Right renal cortex interstitium (tissue), 3 donors: ENCODE measurements around the gene GINS3. TPM values are rescaled to one million over a fixed set of nuclear protein-coding genes. Genes with fewer than 3 reads are reported as not detected.

Experiments used
- DNase-seq, 3 donors: peaks; one replicate each; pipeline ENCODE4 v3.0.0-alpha.2; 2013; ENCODE audit warnings: low read depth in 3 of 3, low spot score in 2 of 3
- polyA plus RNA-seq, 3 donors: library from polyadenylated mRNA; unstranded; fragments of 120-200 nt; gene quantifications; one replicate each; pipeline ENCODE4 v1.2.1, GENCODE V29; 2013; ENCODE audit not compliant: insufficient read length in 3 of 3

Gene GINS3
- polyA plus RNA-seq, result 10 to 100 TPM; 11.8 to 13.9 (median 13.2) TPM

DNA sequence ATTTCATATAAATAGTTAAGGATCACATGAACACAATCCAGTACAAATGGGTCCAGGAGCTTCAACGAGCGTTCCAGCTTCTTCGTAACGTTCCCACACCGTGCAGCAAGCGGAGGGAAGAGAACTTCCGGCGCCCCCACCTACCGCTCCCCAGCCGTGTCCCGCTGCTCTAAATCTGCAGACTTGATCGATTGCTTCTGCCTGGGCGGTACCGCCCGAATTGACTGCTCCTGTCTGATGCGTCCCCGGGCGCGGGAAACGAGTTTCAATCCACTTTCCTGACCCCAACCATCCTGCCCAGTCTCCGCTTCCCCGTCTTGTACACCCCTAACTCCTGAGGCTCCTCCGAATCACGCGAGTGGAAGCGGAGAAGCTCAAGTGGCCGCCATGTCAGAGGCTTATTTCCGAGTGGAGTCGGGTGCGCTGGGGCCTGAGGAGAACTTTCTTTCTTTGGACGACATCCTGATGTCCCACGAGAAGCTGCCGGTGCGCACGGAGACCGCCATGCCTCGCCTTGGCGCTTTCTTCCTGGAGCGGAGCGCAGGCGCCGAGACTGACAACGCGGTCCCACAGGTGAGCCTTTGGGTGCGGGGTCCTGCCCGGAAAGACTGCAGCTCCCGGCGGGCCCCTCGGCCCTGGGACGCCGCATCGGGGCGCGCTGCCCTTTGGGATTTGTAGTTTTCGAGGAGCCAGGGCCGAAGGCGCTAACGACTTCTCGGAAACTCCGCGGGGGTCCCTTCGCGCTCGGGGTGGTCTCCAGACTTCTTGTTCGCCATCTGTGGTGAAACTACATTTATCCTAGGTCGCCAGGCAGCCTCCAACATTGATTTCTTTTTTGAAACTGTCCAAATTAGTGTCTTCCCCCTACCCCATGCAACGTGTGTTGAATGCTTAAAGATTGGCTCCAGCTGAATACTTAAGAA lies at the start of gene GINS3:
Gene GINS3, plus strand, starts transcription at position 257 of the 923 bp plus-strand sequence. Its CDS starts 131 bp downstream, at position 388.
- DNase-seq, result peak; percentile 65 to 86 (median 70)

DNA sequence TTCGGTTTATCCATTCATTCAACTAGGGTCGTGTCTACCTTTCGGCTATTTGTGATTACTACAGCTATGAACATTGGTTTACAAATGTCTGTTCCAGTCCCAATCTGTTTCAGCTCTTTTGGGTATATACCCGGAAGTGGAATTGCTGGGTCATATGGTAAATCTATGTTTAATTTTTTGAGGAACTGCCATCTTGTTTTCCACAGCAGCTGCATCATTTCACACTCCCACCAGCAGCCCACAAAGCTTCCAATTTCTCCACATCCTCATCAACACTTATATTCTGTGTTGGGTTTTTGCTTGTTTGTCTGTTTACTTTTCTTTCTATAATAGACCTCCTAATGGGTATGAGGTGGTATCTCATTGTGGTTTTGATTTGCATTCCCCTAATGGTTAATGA lies 48.7 kb upstream of the GINS3 start:
- no peak for DNase-seq

DNA sequence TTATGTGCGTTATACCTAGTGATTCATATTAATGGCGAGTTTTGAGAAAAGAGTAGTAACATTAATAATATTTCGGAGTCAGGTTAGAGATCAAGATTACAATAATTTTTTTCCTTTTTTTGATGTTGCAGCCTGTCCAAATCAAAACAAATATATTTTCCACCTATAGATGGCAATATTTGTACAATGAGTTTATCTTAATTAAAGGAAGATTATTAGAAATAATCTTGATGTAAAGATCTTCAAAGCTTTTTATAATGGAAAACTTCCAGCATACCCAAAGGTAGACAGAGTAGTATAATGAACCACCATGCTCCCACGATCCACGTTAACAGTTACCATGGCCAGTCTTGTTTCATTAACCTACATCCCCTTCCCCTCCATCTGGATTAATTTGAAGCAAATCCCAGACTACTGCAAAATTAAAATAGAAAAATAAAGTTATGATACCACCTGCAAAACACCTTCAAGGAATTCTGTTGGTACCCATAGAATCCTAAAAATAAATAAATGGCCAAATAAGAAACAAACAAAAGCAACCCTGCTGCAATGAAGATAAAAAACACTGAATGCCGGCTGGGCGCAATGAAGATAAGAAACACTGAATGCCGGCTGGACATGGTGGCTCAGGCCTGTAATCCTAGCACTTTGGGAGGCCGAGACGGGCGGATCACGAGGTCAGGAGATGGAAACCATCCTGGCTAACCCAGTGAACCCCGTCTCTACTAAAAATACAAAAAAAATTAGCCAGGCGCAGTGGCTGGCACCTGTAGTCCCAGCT lies 46.5 kb upstream of the GINS3 start:
- DNase-seq, result no peak

DNA sequence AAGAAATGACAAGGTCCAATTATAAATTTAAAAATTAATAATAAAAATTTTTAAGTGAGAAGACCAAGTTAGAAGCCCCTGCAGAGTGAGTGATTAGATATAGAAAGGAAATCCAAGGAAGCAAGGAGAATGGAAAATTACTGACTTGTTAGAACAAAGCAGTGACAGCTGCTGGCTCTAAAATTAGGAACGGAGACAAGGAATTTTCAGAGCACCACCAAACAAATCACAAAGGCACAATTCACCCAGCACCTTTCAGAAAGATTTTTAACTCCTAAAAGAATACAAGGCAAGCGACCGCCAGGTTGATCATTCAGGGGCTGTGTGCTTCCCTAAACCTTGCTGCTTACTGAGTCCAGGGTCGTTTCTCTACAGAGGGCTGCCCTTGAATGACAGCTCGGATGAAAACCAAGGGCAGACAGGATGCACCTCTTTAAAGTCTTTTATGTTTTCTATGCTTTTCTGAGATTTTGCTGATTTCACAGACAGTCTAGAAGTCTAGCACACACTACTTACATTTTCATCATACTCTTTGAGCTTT lies 45.4 kb upstream of the GINS3 start:
- DNase-seq, result no peak

DNA sequence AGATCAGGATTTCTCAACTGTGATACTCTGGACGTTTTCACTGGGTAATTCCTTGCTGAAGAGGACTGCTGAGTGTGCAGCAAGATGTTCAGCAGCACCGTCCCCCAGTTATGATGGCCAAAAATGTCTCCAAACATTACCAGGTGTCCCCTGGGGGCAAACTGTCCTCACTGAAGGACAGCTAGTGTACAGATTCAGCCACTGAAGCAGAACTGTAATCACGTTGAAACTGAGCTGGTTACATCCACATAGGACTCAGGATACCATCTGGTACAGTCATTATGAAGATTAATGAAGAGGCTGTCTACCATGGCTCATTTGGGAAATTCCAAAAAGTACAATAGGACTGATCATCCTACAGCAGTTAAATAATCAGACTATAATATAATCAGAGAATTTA lies 43.3 kb upstream of the GINS3 start:
- DNase-seq, result no peak

DNA sequence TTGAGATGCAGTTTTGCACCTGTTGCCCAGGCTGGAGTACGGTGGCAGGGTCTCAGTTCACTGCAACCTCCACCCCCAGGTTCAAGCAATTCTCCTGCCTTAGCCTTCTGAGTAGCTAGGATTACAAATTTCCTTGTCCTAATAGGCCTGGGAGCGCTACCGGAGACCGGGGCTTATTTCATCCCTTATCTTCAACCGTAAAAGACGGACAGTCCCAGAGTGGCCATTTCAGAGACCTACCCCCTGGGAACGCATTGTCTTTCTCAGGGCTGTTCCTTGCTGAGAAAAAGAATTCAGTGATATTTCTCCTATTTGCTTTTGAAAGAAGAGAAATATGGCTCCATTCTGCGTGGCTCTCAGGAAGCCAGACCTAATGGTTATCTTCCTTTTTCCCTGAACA lies 39.6 kb upstream of the GINS3 start:
- no peak for DNase-seq

DNA sequence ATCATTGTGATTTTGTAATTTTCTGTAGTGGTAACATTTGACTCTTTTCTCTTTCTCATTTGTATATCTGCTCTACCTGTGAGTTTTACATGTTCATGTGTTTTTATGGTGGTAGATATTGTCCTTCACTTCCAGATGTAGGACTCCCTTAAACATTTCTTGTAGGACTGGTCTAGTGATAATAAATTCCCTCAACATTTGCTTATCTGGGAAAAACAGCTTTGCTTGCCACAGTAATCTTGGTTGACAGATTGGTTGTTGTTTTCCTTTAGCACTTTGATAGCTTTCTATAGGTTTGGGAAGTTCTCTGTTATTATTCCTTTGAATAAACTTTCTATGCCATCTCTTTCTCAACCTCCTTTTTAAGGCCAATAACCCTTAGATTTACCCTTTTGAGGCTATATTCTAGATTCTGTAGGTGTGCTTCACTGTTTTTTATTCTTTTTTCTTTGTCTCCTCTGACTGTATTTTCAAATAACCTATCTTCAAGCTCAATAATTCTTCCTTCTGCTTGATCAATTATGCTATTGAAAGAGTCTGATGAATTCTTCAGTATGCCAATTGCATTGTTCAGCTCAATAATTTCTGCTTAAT lies 32.1 kb upstream of the GINS3 start:
- no peak for DNase-seq

DNA sequence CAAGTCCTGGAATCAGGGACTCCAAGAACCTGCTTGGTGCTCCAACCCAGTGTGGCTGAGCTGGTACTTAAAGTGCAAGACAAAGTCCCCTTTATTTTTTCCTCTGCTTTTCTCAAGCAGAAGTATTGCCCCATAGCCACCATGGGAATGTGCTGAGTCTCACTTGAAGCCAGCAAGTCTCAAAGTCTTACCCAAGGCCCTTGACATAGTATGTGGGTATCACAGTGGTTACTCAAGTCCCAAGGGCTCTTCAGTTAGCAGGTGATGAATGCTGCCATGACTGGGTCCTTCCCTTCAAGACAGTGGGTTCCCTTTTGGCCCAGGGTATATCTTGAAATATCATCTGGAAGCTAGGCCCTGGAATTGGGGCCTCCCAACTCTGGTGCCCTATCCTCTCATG lies 30.5 kb upstream of the GINS3 start:
- no peak for DNase-seq

DNA sequence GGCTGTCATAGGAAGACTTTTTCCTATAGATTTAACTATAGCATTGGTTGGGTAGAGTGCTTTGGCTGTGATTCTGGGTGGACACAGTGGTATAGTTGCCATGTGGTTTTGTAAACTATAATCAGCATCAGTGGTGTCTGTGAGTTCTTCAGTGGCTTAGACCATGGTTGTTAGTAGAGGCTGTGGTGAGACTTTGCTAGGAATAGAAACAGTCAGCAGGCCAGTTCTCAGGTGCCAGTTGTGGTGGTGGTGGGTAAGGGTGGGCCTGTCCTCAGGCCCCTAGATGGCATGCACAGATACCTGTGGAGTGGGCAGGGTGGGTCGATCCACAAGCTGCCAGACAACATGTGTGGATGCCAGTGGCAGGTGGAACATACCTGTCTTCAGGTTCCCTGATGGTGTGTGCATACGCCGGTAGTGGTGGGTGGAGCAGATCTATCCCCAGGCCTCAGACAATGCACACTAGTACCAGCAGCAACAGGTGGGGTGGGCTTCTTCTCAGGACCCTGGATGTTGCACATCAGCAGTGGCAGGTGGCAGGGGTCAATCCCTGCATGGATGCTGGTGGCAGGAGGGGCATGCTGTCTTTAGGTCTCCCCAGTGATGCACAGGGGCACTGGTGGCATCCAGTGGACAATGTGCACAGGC lies 28.4 kb upstream of the GINS3 start:
- DNase-seq, result no peak

DNA sequence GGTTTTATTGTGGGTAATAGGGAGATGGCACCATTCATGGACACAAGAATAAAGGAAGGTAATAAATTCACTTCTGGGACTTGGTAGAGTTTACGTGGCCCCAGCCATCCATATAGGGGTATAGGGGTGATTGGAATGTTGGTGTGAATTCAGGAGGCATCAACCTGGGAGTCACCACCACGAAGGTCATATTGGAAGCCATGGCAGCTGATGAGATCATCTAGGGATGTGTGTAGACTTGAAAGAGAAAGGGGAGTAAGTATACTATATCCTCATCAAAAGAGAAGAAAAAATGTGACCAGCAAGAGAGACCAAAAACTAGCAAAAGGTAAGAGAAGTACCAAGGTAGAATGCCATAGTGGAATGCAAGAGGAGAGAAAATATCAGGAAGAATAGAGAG lies 26.6 kb upstream of the GINS3 start:
- DNase-seq, result no peak

DNA sequence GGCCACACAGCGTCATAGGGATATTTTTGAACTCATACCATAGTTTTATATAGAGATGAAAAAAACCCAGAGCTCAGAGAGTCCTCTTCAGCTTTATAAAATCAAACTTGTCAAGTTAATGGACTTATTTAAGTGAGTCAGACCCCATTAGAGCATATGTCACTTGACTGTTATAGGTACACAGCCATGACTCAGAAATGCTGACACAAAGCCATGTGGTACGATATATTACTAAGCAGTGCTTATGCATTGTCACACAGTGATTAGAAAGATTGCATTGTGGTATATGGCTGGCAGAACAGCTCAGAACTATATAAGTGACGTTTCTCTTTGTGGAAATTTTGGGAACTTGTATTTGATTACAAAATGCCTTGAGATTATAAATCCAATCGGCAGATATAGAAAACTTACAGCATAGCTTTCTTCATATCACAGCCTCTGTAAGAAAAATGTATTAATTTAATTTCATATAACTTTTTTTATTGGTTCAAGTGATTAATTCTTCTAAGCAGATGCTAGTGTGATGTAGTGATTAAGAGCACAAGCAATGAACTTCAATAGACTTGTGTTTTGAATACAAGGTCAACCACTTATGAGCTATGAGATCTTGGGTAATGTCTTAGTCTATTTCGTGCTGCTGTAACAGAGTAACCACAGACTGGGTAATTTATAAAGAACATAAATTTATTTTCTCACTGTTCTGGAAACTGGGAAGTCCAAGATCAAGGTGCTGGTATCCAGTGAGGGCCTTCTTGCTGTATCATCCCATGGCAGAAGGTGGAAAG lies 25.8 kb upstream of the GINS3 start:
- no peak for DNase-seq

DNA sequence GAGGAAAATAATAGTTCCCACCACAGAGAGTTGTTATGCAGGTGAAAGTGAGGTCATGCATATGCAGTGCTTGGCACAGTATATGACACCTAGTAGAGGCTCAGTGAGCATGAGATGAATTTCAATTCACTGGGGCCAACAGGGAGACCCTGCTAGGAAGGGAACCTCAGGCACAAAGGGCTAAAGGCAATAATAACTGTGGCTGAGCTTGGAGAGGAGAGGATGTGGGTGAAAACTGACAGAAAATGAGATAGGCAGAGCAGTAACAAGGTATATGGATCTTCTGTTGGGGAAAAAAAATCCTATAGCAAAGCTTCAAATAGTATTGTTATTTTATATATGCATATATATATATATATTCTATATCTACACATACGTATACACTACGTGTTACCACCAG lies 25.0 kb upstream of the GINS3 start:
- no peak for DNase-seq

DNA sequence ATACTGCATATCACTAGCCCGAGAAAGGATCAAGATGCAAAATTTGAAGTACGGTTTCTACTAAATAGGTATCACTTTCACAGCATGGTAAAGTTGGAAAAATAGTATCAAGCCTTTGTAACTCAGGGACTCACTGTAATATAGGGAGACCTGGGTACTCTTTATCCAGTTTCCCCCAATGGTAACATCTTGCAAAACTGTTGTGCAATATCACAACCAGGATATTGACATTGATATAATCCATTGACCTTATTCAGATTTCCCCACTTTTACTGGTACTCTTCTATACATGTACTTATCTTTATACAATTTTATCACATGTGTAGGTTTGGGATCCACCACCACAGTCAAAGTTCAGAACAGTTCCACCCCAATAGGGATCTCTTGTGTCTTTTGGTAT lies 20.4 kb upstream of the GINS3 start:
- no peak for DNase-seq

DNA sequence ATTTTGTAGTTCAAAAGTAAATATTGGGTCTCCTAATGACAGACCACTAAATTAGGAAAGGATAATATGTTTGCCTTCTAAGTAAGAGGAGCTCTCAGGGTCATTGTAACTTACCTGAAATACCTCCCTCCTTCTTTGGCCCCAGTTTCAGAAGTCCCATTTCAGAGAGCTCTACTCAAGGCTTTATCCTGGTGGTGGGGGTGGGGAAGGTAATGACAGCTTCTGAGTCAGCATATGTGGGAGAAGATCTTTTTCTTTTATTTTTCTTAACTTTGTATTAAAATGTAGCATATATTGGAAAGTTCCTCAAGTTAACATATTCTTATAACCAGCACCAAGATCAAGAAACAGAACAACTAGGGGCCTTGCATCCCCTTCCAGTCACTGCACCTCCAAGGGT lies 16.9 kb upstream of the GINS3 start:
- DNase-seq, result no peak

DNA sequence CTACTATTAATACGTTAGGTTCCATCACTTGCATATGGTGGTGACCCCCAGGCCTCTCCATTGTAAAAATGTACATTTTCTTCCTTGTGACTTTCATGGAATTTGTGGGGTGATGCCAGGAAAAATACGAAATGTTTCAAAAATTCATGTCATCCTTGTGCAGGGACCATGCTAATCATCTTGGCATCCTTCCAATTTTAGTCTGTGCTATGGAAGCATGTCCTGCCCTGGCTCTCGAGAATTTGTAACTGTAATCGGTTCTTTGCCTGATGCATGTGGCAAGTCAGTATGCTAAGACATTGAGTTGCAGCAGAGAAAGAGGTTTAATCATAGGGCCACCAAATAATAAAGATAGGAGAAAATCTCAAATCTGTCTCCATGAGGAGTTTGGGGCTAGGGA lies 14.3 kb upstream of the GINS3 start:
- no peak for DNase-seq

DNA sequence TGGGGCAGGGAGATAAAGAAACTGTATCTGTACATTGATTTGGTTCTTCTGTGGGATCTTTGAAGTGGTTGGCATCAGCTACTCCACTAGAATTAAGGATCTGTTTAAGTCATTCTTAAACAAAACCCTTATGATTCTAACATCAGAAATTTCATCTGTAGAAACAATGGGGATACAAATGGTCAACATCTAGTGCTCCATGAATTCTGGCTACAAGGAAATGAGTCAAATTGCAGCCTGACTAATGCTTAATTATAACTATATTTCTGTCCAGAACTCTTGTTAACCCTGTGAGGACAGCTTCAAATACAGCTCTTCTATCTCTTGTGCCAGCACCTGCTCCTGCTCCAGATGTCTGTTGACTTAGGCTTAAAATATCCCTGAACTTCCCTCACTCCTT lies 13.9 kb upstream of the GINS3 start:
- no peak for DNase-seq

DNA sequence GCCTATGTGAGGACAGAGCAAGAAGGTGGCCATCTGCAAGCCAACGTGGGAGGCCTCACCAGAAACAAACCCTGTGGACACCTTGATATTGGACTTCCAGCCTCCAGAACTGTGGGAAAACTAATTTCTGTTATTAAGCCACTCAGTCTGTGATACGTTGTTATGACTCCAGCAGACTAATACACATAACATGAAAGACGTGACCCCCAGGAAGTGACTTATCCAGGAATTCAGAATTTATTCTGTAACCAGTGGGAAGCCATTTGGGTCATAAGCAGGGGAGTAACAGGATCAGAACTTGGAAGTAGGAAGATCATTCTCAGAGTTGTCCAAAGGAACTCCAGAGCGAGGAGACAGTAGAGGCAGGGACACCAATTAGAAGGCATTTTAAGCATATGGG lies 12.5 kb upstream of the GINS3 start:
- no peak for DNase-seq

DNA sequence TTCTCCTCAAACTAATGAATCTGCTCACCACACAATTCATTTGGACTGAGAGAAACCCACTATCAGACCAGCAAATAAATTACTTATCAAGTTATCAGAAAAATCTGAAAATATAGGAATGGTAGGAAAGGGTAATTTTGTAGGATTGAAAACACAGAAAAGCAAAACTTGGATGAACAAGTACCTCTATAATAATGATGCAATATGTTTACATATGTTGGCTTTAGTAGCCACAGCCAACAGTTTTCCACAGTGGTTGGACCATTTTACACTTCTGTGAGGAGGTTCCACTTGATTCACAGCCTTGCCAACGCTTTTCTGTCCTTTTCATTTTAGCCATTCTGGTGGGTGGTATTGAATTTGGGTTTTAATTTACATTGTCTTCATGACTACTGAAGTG lies 10.6 kb upstream of the GINS3 start:
- no peak for DNase-seq

DNA sequence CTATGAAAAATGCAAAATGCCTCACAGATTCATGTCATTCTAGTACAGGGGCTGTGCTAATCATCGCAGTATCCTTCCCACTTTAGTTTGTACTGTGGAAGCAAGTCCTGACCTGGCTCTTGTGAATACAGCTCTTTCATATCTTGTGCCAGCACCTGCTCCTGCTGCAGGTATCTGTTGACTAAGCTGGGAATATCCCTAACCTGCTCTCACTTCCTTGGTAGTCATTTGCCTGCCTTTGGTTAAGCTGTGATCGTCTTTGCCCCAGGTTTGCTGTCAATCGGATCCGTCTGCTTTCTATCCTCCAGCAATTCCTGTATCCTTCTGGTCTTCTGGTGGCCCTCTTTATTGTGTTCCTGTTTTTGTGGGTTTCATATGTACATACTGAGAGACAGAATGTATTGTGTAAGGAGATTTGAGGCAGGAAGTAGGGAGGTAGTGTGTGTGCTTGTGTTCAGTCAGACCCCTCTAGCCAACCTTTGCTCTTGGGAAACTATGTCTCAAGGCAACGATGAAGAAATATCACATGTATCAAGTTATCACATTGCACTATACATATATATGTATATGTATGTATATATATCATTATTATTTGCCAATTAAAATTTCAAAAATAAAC lies 7.7 kb upstream of the GINS3 start:
- DNase-seq, result no peak
